ENCODE results near the gene APIP.

APIP gene, protein sequence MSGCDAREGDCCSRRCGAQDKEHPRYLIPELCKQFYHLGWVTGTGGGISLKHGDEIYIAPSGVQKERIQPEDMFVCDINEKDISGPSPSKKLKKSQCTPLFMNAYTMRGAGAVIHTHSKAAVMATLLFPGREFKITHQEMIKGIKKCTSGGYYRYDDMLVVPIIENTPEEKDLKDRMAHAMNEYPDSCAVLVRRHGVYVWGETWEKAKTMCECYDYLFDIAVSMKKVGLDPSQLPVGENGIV

DNA sequence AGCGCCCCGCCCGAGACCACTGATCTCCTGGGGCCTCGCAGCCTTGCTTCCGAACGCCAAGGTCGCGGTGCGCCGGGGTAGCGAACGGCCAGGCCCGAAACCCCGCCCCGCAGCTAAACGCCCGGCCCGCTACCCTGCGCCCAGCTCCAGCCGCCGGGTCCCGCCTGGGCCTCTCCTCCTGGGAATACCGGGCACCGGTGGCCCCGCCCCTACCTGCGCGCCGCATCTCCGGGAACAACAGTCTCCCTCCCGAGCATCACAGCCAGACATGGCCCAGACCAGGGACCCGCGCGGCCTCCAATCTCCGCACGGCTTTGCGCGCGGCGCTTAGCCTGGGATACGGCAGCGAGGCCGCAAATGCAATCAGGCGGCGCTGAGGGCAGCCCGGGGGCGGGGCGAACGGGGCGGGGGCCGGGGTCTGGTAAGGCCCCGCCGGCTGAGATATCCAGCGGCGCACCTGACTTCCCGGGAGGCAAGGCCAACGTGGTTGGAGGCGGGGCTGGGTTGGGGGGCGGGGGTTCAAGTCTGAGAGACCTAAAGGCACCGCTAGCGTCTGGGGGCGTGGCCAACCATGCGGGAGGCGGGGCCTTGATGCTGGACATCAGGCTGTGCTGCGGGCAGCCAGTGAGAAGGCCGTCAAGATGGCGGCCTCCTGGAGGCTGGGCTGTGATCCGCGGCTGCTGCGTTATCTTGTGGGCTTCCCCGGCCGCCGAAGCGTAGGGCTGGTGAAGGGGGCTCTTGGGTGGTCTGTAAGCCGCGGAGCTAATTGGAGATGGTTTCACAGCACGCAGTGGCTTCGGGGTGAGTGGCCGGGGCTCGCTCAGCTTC, at the start of gene APIP, which contains the start of gene PDHX:
Gene APIP, minus strand, starts transcription at position 365 of the 828 bp plus-strand sequence. Its CDS starts 95 bp downstream, at position 270.
Gene PDHX, plus strand, starts transcription at position 604 of the 828 bp plus-strand sequence. Its CDS starts 38 bp downstream, at position 642.
- DNase-seq: peak; percentile 99

GRCh38 chr11:34964610-34965331, 48.6 kb upstream of the APIP start:
- DNase-seq: no peak

GRCh38 chr11:34963351-34963750, 47.2 kb upstream of the APIP start:
- DNase-seq: no peak

DNA sequence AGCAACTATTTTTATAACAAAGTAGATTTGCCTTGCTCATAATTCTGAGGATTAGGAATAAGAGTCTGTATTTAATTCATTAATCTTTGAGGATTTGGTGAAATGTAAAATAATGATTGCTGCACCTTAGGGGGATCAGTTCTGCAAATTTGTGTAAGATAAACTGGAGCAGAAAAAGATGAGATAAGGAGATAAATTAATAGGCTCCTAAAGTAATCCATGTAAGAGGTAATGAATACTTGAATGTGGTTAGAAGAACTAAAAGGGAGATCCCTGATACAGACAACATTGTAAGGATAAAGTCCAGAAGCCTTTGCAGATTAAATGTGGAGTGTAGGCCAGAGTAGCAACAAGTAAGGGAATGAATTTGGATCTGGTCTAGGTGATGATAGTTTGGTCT, 45.9 kb upstream of the APIP start:
- DNase-seq: no peak

GRCh38 chr11:34960277-34960676, 44.1 kb upstream of the APIP start:
- no peak for DNase-seq

DNA sequence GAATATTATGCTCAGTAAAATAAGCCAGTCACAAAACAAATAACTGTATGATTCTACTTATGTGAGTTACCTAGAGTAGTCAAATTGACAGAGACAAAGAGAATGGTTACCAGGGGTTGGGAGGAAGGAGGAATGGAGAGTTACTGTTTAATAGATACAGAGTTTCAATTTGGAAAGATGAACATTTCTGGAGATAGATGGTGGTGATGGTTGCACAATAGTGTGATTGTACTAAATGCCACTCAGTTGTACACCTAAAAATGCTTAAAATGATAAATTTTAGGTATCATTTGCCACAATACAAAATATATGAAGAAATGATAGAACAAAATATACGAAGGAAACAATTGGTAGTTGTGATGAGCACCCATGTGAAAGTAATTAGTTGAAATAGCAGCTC, 43.6 kb upstream of the APIP start:
- DNase-seq: no peak

DNA sequence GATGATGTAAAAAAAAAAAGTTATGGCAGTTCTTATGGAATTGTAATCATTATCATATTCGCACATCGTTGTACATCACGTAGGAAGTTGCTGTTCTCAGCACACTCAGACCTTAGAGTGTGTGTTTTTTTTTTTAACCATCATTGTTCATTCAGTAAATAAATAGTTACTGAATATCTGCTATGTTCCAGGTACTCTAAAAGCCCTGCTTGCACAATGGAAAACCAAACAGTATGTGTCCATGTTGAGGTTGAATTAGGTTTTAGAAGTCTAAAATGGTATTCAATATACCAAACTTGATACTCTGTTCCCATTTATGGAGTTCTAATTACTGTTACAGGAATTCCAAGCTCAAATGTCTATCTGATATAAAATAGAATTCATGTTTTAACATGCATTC, 41.4 kb upstream of the APIP start:
- DNase-seq: no peak

GRCh38 chr11:34957206-34957605, 41.0 kb upstream of the APIP start:
- no peak for DNase-seq

- no peak for DNase-seq
Observed at GRCh38 chr11:34953955-34954354, 37.8 kb upstream of the APIP start.

GRCh38 chr11:34948696-34949095, 32.5 kb upstream of the APIP start:
- DNase-seq: peak; percentile 40

DNA sequence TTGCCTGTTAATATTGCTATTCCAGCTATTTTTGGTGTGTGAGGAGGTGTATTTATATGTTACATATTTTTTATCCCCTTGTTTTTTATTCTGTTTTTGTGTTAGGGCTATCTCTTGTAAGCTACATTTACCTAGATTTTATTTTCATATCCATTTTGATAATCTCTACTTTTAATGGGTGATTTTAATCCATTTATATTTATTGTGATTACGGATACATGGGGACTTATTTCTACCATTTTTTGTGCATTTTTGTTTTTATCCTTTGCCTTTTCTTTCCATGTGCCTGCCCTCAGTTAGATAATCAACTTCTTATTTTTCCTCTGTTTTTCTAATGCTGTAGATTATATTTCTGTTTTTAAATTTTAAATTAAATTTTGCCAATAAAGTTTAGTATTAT, 28.5 kb upstream of the APIP start:
- DNase-seq: no peak

DNA sequence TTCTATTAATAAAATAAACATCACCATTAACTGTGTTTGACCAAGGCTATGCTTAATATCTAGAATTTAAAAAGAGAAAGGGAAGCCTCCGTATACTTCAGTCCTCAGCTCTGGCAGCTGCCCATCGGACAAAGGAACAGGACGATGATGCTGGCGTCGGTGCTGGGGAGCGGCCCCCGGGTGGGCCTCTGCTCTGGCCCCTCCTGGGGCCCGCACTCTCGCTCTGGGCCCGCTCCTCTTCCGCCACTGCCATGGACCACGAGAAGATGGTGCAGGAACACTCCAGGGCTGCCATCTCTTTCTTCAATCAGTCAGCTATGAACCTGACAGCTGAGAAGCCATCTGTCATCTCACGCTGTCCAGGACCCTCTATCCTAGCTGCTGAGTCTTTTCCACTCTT, 25.5 kb upstream of the APIP start:
- DNase-seq: no peak

DNA sequence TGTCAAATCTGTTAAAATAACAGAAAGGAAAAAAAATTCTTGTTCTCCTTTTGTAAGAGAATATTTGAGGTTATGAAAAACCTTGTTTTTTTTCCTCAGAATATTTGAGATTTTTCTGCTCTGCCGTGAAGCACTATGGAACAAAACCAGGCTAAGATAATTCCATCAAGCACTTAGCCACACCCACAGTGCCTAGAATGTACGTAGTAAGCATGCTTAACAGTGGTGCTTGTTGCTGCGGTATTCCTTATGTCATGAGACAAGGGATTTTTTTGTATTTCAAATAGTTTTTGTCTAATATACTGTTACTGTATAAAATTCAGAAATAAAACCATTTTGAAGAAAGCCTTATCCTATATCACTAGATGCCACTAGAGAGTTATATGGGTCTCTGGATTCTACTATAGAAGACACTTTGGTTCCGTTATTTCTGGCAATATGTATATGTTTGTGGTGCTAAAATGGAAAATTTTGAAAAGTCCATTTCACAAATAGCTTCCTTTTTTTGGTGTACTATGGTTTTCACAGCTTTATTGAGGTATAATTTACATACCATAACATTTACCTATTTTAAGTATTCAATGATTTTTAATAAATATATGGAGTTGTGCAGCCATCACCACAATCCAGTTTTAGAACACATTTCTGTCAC, 24.0 kb upstream of the APIP start:
- DNase-seq: no peak

DNA sequence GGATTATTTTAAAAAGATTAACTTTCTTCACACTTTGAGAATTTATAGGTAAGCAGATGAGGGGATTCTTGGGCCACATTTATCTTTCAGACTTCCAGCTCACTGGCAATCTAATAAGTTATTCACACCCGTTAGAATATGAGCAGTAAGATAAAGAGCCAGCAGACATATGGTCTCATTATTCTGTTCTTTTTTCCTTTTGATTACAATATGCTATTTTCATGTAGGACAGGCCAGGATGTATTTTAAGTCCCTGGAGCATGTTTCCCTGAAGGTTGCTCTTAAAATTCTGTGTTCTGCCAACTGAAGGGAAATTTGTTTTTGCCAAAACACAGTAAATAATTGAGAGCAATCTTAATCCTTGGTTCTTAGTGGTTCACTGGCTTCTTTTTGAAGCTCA, 22.4 kb upstream of the APIP start:
- no peak for DNase-seq

GRCh38 chr11:34936945-34937629, 20.9 kb upstream of the APIP start:
- DNase-seq: no peak

DNA sequence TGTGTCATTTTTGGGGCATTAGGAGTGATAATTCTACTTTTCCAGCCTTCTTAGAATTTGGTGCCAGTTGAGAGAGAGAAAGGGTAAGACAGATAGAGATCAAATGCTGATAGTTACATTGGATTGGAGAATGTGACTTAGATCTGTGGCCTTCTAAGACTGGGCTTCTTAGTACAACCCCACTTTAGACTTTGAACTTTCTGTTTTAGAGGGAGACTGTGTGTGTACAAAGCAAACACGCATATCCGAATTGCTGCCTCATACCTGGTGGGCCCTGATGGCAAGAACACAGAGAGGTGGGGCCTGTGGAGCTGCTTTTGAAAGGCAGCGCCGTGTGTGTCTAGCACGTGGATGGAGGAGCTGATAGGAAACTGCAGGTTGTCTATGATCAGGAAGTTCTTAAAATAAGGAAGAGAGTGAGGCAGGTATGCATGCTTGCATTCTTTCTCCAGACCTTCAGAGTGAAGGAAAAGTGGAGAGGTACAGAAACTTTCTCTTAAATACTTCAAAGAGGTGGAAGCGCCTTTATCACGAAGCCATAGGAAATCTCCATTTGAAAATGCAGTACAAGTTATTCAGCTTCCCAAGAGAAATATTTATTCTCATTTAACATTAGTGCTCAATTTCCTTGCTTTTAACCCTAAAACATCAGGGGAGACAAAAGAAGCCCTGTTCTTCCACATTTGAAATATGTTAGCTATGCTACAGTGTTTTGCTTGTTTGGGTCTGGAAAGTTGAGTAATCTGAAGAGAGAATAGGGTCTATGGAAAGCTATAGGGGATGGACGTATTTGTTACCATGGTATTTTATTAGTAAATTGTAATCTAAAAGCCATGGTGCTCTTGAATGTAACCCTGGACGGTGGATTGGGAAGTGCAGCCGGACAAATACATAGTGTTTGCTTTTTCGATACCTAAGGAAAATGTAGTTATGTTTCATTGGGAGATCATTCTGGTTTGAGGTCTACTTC, 13.9 kb upstream of the APIP start:
- DNase-seq: no peak

DNA sequence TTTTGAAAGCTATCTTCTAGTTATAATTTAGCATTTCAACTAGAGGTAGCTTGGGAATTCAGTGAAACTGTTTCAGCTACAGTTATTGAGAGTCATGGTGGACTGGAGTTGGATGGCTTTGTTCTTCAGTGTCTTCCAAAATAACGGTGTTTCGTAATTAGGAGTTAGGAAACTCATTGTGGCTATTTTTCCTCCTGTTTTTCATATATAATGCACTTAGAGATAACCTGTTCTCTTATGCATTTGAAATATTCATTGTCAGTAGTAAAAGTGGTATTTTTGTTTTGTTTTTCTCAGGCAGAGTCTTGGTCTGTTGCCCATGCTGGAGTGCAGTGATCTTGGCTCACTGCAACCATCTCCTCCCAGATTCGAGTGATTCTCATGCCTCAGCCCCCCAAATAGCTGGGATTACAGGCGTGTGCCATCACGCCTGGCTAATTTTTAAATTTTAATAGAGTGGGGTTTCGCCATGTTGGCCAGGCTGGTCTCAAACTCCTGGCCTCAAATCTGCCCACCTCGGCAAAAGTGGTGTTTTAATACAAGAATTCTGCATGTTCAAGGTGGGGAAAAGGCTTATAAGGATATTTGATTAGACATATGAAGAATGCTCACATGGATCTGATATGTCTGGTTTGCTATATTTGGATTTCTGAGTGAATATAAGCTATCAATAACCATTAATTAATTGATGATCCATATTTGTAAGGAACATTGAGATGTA, 12.9 kb upstream of the APIP start:
- no peak for DNase-seq

DNA sequence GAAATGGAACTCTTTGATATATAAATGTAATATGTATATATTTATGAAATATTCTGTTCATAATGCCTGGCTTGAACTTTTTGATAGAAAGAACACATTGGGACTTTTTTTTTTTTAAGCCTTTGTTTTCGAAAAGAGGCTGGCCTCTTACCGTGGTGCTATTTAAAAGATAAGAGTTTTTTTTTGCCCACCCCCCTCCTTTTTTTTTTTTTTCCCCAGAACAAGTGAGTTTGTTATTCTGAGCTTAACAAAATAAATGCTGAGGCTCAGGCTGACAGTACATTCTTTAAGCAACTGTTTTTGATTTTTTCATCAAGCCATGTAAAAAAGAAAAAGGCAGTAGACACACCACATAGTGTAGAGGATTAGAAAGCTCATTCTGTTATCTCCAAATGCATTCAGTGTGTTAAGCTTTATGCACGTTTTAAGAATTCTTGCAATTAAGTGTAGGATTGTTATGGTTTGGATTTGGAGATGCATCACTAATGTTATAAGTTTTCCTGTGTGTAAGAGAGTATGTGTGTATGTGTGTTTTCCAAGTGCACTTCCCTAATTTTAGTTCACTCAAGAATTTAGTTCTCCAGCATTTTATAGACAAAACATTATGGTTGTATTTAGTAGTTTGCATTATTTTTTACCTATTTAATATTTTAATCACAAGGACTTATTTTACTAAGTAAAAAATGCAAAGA, 12.2 kb upstream of the APIP start:
- no peak for DNase-seq

DNA sequence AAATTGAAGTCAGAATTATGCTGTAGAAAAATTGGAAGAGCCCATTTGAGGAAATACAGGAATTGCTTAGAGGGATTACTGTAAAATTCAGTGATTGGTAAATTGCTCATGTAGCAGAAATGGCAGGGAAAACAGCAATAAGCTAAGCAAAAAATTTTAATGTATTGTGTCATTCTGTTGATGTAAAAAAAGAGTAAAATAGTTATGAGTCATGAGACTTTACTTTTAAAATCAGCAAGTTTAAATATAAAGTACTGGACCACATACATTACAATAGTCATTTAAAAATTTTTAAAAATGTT, 10.6 kb upstream of the APIP start:
- no peak for DNase-seq

Measured in left hindlimb (tissue), 1 donor.